NB4 (cell line): ENCODE measurements around the gene KLHL22.

Experiments
- CTCF ChIP-seq: IDR thresholded peaks from one replicate; pipeline ENCODE4 v1.5.1; 2012; ENCODE audit warnings: low read depth, low read length
- MAX ChIP-seq: IDR thresholded peaks from 2 replicates; pipeline ENCODE4 v1.6.1; 2011; ENCODE audit warnings: low read depth, low read length
- MYC ChIP-seq: IDR thresholded peaks from 2 replicates; pipeline ENCODE4 v1.6.1; 2011; ENCODE audit warnings: low read depth, low read length
- POLR2A ChIP-seq: IDR thresholded peaks from 2 replicates; pipeline ENCODE4 v1.6.1; 2011; ENCODE audit warnings: mild to moderate bottlenecking; ENCODE audit not compliant: insufficient read length; ENCODE audit errors: extremely low read depth

GRCh38 chr22:20450551-20450906 is 45.1 kb downstream of the KLHL22 start:
- no peak for TF ChIP-seq POLR2A
- no peak for TF ChIP-seq CTCF
- no peak for TF ChIP-seq MAX
- TF ChIP-seq MYC = no peak
